Fibroblast of lung (primary cell): ENCODE results near the gene TAF11L2.

Experiments used
- EZH2 ChIP-seq: IDR thresholded peaks from 2 replicates; pipeline ENCODE4 v1.5.1; 2012; ENCODE audit warnings: low read length, control low read depth, mild to moderate bottlenecking; ENCODE audit errors: missing control alignments
- TF ChIP-seq, protein P1 (sequence below), 2 donors: IDR thresholded peaks in 1 of 2; conservative IDR thresholded peaks in 1 of 2; 1 replicate in 1 of 2; 2 replicates in 1 of 2; pipeline ENCODE4 v1.5.1; 2011 to 2012; ENCODE audit warnings: low read length in 2 of 2, control low read depth in 1 of 2, inconsistent platforms in 1 of 2, low read depth in 1 of 2, mild to moderate bottlenecking in 1 of 2

- TF ChIP-seq EZH2: no peak
- TF ChIP-seq, protein P1, sequence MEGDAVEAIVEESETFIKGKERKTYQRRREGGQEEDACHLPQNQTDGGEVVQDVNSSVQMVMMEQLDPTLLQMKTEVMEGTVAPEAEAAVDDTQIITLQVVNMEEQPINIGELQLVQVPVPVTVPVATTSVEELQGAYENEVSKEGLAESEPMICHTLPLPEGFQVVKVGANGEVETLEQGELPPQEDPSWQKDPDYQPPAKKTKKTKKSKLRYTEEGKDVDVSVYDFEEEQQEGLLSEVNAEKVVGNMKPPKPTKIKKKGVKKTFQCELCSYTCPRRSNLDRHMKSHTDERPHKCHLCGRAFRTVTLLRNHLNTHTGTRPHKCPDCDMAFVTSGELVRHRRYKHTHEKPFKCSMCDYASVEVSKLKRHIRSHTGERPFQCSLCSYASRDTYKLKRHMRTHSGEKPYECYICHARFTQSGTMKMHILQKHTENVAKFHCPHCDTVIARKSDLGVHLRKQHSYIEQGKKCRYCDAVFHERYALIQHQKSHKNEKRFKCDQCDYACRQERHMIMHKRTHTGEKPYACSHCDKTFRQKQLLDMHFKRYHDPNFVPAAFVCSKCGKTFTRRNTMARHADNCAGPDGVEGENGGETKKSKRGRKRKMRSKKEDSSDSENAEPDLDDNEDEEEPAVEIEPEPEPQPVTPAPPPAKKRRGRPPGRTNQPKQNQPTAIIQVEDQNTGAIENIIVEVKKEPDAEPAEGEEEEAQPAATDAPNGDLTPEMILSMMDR (conservative IDR thresholded peaks at IDR 0.05 in 1 of 2, IDR thresholded peaks at IDR 0.05 in 1 of 2; ENCODE audit: low read depth in 1 of 2, low read length in 2 of 2): no peak
These were observed 49.2 kb upstream of the TAF11L2 start for GRCh38 chr5:17448877-17449276.
